ENCODE data around the gene SUSD6.
"Not testable (repeated sequence)": the region's sequence is repeated elsewhere in the genome, so short reads cannot be mapped to it uniquely, and the experiment has no call there.

GRCh38 chr14:69647642-69648041, 36.2 kb downstream of the SUSD6 start:
- not testable (repeated sequence) for TF ChIP-seq CTCF (IDR thresholded peaks at IDR 0.05 in 2 of 3, conservative IDR thresholded peaks at IDR 0.05 in 1 of 3; ENCODE audit: insufficient read depth in 2 of 3, low read depth in 1 of 3, low read length in 3 of 3); POLR2AphosphoS5 (IDR thresholded peaks at IDR 0.05; ENCODE audit: control insufficient read depth, insufficient read depth, low read depth, low read length); MLX (CRISPR knock-in tag; conservative IDR thresholded peaks at IDR 0.05); RAD21 (CRISPR knock-in tag; conservative IDR thresholded peaks at IDR 0.05 in 1 of 2, IDR thresholded peaks at IDR 0.05 in 1 of 2); EZH2 (IDR thresholded peaks at IDR 0.05; ENCODE audit: borderline replicate concordance, low read depth, low read length); ZNF318 (IDR thresholded peaks at IDR 0.05; ENCODE audit: borderline replicate concordance in 1 of 2, low read depth in 1 of 2); SMC3 (conservative IDR thresholded peaks at IDR 0.05; ENCODE audit: insufficient read depth, low read depth, low read length); ZNF197 (CRISPR knock-in tag; IDR thresholded peaks at IDR 0.05; ENCODE audit: low read depth); BHLHE40 (IDR thresholded peaks at IDR 0.05; ENCODE audit: low read length); POLR2A (conservative IDR thresholded peaks at IDR 0.05); YY1 (IDR thresholded peaks at IDR 0.05; ENCODE audit: borderline replicate concordance in 1 of 3, control insufficient read depth in 1 of 3, extremely low read depth in 1 of 3, insufficient read depth in 3 of 3, insufficient read length in 1 of 3, insufficient replicate concordance in 2 of 3, low read depth in 1 of 3, low read length in 2 of 3)
